PC-9 (cell line): ENCODE measurements around the gene AGAP1. TPM values are rescaled to one million over a fixed set of nuclear protein-coding genes. Genes with fewer than 3 reads are reported as not detected.

Experiments used
- BruUV-seq: library from RNA; stranded (reverse); fragments of 400-500 nt; replicated peaks from 2 replicates; lab custom pipeline; 2021; lab: Mats Ljungman, UMichigan
- CTCF ChIA-PET: fragments of 300-600 bp; sonication (Branson Sonifier 250); formaldehyde crosslinking; loops from one replicate; lab custom pipeline; 2022; ENCODE audit warnings: antibody characterized with exemption; lab: Charles Lee
- POLR2A ChIA-PET: fragments of 300-600 bp; sonication (Branson Sonifier 250); formaldehyde crosslinking; loops from one replicate; lab custom pipeline; 2022; ENCODE audit warnings: antibody characterized with exemption; ENCODE audit not compliant: unreplicated experiment; lab: Charles Lee
- DNase-seq, 2 experiments: peaks; one replicate each; pipeline versions ENCODE4 v3.0.0 to v3.0.0-alpha.2; 2015 to 2022; ENCODE audit warnings: mixed read lengths in 1 of 2
- H2AFZ ChIP-seq: fragments of 200-600 bp; sonication (generic); 2 replicates; pipeline ENCODE4 v1.8.1; 2017; ENCODE audit warnings: antibody characterized with exemption
- H3F3A ChIP-seq: fragments of 200-600 bp; sonication (generic); 2 replicates; pipeline ENCODE4 v1.8.1; 2017; ENCODE audit warnings: antibody characterized with exemption, mild to moderate bottlenecking, low read depth; ENCODE audit not compliant: insufficient read depth
- H3K27ac ChIP-seq: fragments of 200-600 bp; sonication (generic); 2 replicates; pipeline ENCODE4 v1.6.1; 2016; ENCODE audit warnings: mixed run types
- H3K27me3 ChIP-seq: fragments of 200-600 bp; sonication (generic); 2 replicates; pipeline ENCODE4 v1.6.1; 2016; ENCODE audit warnings: low read depth, mixed run types; ENCODE audit not compliant: insufficient read depth
- H3K36me3 ChIP-seq: fragments of 200-600 bp; sonication (generic); 2 replicates; pipeline ENCODE4 v1.6.1; 2016; ENCODE audit warnings: low read depth, mixed run types
- H3K4me1 ChIP-seq: fragments of 200-600 bp; sonication (generic); replicated peaks from 2 replicates; pipeline ENCODE4 v1.6.1; 2016; ENCODE audit warnings: mixed run types; ENCODE audit not compliant: insufficient read depth
- H3K4me2 ChIP-seq: fragments of 200-600 bp; sonication (generic); 2 replicates; pipeline ENCODE4 v1.6.1; 2017; ENCODE audit warnings: mixed run types
- H3K4me3 ChIP-seq: fragments of 200-600 bp; sonication (generic); 2 replicates; pipeline ENCODE4 v1.6.1; 2016; ENCODE audit warnings: mixed run types
- H3K79me2 ChIP-seq: fragments of 200-600 bp; sonication (generic); 2 replicates; pipeline ENCODE4 v1.6.1; 2017; ENCODE audit warnings: low read depth, mixed run types
- H3K9me2 ChIP-seq: fragments of 200-600 bp; sonication (generic); 2 replicates; pipeline ENCODE4 v1.8.1; 2017; ENCODE audit warnings: mild to moderate bottlenecking; ENCODE audit not compliant: insufficient read depth
- H3K9me3 ChIP-seq: fragments of 200-600 bp; sonication (generic); 2 replicates; pipeline ENCODE4 v1.8.1; 2016; ENCODE audit warnings: low read depth; ENCODE audit not compliant: insufficient read depth
- H4K20me1 ChIP-seq: fragments of 200-600 bp; sonication (generic); 2 replicates; pipeline ENCODE4 v1.8.1; 2017; ENCODE audit not compliant: insufficient read depth
- CTCF ChIP-seq: fragments of 200-600 bp; sonication (generic); conservative IDR thresholded peaks from 2 replicates; pipeline ENCODE4 v1.6.1; 2017; ENCODE audit warnings: mixed run types, antibody characterized with exemption, mild to moderate bottlenecking, moderate library complexity
- EZH2 ChIP-seq: fragments of 200-600 bp; sonication (generic); IDR thresholded peaks from 2 replicates; pipeline ENCODE4 v1.8.0; 2017; ENCODE audit warnings: antibody characterized with exemption, low read depth
- intact Hi-C: fragments of 100-400 bp; cut with micrococcal nuclease; formaldehyde crosslinking; loops from one replicate; pipeline ENCODE4 v1.10.0; 2022; ENCODE audit not compliant: unreplicated experiment
- total RNA-seq: library from RNA; stranded (reverse); gene quantifications from 2 replicates; pipeline ENCODE4 v1.2.3, GENCODE V29; 2021

AGAP1 gene
- total RNA-seq, 1 experiment from 2014 or later, result 91.4 TPM

GRCh38 chr2:235749121-235749770 is 255.4 kb downstream of the AGAP1 start:
- no peak overlapping the region for H3K4me3 ChIP-seq
- H3K27me3 ChIP-seq, result no peaks in the 10 kb centered on the region
- intact Hi-C loops, result loop anchor here (2.0 to 10.0 kb wide), 5 partner anchors 206 to 1774 kb away; no protein-coding TSS in a partner anchor
- H3K4me2 ChIP-seq, result no peak overlapping the region
- H3K9me2 ChIP-seq, result no peaks in the 10 kb centered on the region
- peaks cover 23% of the 10 kb centered on the region; the same call in 1 of the 2 replicates for H3F3A ChIP-seq
- peaks cover 21% of the 10 kb centered on the region for H3K79me2 ChIP-seq
- H4K20me1 ChIP-seq, result peaks cover 17% of the 10 kb centered on the region; the same call in 1 of the 2 replicates
- H3K27ac ChIP-seq, result no peak overlapping the region
- H3K9me3 ChIP-seq, result no peaks in the 10 kb centered on the region
- H3K4me1 ChIP-seq, result peaks cover 20% of the 10 kb centered on the region
- no peak for TF ChIP-seq EZH2
- TF ChIP-seq CTCF, result no peak
- no TSS peak for BruUV-seq
- POLR2A ChIA-PET, result interaction anchor here (0.5 to 0.7 kb wide), 5 partner anchors 36 to 519 kb away, joined by 3 to 8 read pairs (median 4); no protein-coding TSS in a partner anchor
- DNase-seq, result peak in 1 of 2 experiments; percentile 58
- no peak overlapping the region for H2AFZ ChIP-seq
- H3K36me3 ChIP-seq, result peaks cover 7% of the 10 kb centered on the region; the same call in 1 of the 2 replicates
- CTCF ChIA-PET, result interaction anchor here (0.6 to 1.5 kb wide), 4 partner anchors 154 to 1193 kb away, joined by 3 to 7 read pairs (median 4); no protein-coding TSS in a partner anchor

GRCh38 chr2:235749771-235750160 is 255.9 kb downstream of the AGAP1 start:
- intact Hi-C loops, result loop anchor here (2.0 to 10.0 kb wide), 5 partner anchors 207 to 1775 kb away; no protein-coding TSS in a partner anchor
- H4K20me1 ChIP-seq, result peaks cover 17% of the 10 kb centered on the region; the same call in 1 of the 2 replicates
- no peak overlapping the region for H3K4me3 ChIP-seq
- TF ChIP-seq CTCF, result no peak
- no peak for TF ChIP-seq EZH2
- no peaks in the 10 kb centered on the region for H3K27me3 ChIP-seq
- no peaks in the 10 kb centered on the region for H3K9me2 ChIP-seq
- peaks cover 21% of the 10 kb centered on the region for H3K79me2 ChIP-seq
- H3K27ac ChIP-seq, result no peak overlapping the region
- ChIA-PET CTCF (no interaction called here), POLR2A (interaction anchor here (0.6 to 0.7 kb wide), 2 partner anchors 71 to 188 kb away, joined by 3 to 7 read pairs; no protein-coding TSS in a partner anchor)
- H3K4me2 ChIP-seq, result no peak overlapping the region
- DNase-seq, result peak in 1 of 2 experiments; percentile 38
- peaks cover 7% of the 10 kb centered on the region; the same call in 1 of the 2 replicates for H3K36me3 ChIP-seq
- peaks cover 25% of the 10 kb centered on the region for H3K4me1 ChIP-seq
- peaks cover 29% of the 10 kb centered on the region; the same call in 1 of the 2 replicates for H3F3A ChIP-seq
- no peaks in the 10 kb centered on the region for H3K9me3 ChIP-seq
- no peak overlapping the region for H2AFZ ChIP-seq
- no TSS peak for BruUV-seq

GRCh38 chr2:235752846-235753245 is 259.0 kb downstream of the AGAP1 start:
- H4K20me1 ChIP-seq, result 0 out of 2 replicates have a peak, but pooled peaks cover 4% of the 10 kb centered on the region
- BruUV-seq, result no TSS peak
- intact Hi-C loops, result no loop called here
- peaks cover 15% of the 10 kb centered on the region; the same call in 1 of the 2 replicates for H3F3A ChIP-seq
- CTCF ChIA-PET, result interaction anchor here (0.6 to 0.7 kb wide), 2 partner anchors 585 to 1503 kb away, joined by 4 to 7 read pairs; no protein-coding TSS in a partner anchor
- H3K36me3 ChIP-seq, result peaks cover 7% of the 10 kb centered on the region; the same call in 1 of the 2 replicates
- H3K4me3 ChIP-seq, result no peak overlapping the region
- H3K9me3 ChIP-seq, result no peaks in the 10 kb centered on the region
- DNase-seq, result no peak
- H3K27me3 ChIP-seq, result no peaks in the 10 kb centered on the region
- H3K9me2 ChIP-seq, result no peaks in the 10 kb centered on the region
- POLR2A ChIA-PET, result no interaction called here
- no peak overlapping the region for H2AFZ ChIP-seq
- H3K4me1 ChIP-seq, result peaks cover 13% of the 10 kb centered on the region; the same call in 1 of the 2 replicates
- no peak overlapping the region for H3K4me2 ChIP-seq
- no peaks in the 10 kb centered on the region for H3K79me2 ChIP-seq
- H3K27ac ChIP-seq, result no peak overlapping the region
- no peak for TF ChIP-seq CTCF
- TF ChIP-seq EZH2, result no peak
